ENCODE data around the gene PMM1.

Gene PMM1

DNA sequence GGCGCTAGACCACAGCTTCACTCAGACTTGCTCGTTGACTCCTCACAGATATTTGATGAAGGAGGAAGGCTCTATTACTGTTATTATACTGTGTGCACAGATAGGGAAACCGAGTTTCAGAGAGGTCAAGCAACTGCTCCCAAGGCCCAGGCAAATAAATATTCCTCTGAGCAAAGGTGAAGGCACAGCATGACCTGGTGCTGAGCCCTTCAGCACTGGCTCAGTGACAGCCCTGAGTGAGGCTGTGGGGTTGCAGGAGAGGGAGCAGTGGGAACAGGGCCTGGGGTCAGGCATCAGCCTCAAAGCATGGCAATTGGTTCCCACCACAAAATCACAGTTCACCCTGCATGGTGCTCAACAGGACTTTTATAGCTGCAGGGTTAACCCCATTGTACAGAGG is 52.4 kb downstream of the PMM1 start:
- DNase-seq (ENCODE audit: low read depth), result no peak

DNA sequence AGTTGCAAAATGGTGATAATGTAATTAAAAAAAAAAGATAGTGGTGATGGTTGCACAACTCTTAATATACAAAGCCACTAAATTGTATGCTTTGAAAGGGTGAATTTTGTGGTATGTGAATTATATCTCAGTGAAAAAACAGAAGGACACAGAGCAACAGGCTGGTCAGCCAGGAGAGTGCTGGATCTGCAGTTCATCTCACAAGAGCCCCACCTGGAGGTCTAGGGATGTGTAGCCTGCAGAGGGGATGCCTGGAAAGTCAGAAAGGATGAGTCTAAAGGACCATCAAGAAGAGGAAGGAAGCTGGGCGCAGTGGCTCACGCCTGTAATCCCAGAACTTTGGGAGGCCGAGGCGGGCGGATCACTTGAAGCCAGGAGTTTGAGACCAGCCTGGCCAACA is 54.4 kb downstream of the PMM1 start:
- no peak for DNase-seq (ENCODE audit: low read depth)

DNA sequence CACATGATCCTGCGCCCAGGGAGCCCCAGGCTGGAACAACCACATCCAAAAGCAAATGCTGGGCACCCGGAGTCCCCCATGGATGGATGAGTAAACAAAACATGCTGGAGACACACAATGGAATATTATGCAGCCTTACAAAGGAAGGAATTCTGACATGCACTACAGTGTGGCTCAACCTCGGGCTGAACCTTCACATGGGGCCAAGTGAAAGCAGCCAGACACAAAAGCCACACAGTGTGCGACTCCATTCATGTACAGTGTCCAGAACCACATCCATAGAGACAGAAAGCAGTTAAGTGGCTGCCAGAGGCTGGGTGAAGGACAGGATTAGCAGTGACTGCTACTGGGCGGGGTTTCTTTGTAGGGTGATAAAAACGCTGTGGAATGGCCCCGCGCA is 55.4 kb downstream of the PMM1 start:
- no peak for DNase-seq (ENCODE audit: low read depth)

DNA sequence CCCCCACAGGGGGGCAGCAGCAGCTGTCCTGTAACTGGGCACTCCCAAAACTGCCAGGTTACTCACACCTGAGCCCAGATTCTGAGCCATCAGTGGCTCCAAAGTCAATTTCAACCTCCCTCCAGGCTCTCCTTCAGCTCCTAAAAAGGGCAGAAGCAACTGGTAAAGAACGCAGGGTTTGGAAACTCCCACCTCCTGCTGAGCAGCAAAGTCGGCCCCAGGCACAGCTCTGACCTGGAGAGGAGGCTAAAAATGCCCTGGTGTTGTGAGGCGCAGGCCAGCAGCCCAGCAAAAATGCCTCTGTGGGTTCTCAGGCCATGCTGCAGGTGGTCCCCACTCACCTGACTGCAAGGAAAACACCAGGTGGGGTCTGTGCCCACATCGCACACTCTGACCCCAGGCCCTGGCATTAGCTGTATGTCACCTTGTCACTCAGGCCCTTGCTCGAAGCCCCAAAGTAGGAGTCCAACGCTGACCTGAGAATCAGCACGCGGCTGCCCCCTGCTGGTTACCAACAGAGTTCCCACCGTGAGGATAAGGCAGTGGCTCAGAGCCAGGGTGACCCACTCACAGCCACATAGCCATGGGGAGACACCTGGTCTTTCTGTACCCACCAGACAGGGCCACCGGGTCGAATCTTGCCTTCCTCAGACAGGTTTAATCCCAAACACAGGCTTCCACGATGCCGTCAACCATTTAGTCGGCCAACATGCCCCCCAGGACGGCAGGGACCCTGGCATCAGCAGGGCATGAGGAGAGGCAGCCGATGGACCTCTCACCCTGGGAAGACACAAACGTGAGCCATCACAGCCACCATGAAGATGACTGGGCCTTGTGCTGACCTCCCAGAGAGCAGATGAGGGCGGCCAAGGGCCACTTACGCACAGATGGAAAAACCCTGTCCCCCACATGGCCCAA is 56.5 kb downstream of the PMM1 start:
- DNase-seq (ENCODE audit: low read depth), result no peak

DNA sequence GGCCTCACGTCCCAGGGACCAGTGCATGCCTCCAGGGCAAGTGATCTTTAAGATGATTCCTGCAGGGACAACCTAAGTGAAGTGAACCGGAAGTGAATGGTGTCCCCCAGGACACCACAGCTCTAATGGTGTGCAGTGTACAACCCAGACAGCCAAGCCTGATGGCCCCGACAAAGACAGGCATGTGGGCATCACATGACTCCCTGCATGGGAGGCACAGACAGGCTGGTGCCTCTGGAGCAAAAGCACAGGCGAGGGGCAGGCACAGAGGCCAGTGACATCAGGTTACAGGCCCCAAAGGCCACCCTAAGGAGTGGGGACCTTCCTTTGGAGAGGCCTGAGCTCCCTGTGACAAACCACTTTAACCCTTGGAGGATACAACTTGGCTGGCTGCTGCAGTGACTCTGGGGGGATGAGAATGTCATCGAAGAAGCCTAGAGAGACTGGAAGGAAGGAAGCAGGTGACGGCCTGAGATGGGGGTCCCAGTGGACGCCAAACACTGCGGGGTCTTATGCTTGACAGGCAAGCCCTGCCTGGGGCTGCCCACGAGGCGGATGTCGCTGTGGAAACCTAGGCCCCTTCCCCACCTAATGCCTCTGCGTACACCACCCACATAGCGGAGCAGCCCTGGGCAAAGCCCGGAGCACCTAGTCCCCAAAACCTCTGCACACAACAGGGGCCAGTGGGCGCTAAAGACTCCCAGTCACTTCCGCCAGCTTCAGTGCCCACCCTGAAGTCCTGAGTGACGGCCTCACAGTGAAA is 57.7 kb downstream of the PMM1 start:
- no peak for DNase-seq (ENCODE audit: low read depth)

DNA sequence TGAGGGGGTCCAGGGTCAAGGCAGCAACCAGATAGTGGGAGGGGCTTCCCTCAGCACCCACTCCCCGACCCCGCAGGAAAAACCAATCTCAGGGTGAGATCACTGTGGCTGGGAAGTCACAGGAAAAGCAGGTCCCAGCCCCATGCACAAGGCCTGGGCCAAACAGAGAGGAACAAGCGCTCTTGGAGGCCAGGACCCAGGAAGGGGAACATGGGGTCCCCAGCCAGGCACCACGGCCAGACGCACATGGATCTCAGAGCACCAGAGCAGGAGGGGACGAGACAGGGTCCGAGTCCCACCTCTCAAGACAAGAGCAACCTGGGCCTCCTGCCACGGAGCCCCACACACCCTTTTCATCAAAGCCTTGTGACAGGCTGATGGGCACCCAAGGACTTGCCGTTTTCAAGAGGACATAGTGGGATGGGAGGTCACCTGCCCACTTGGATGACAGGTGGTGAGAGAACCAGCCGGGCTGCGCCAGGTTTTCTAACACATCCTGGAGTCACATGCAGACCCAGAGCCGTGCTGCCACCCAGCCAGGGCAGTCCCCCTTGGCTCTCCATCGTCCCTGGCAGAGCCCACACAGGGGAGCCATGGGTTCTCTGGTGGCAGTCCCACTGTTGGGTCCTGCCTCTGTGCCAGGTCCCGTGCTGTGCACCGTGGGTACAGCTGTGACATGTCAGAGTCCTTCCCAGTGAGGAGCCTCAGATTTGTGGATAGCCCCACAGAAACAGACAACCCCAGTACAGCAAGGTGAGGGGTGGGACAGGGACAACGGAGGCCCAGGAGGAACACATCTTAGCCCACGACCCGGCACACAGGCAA is 58.5 kb downstream of the PMM1 start:
- DNase-seq (ENCODE audit: low read depth), result no peak

DNA sequence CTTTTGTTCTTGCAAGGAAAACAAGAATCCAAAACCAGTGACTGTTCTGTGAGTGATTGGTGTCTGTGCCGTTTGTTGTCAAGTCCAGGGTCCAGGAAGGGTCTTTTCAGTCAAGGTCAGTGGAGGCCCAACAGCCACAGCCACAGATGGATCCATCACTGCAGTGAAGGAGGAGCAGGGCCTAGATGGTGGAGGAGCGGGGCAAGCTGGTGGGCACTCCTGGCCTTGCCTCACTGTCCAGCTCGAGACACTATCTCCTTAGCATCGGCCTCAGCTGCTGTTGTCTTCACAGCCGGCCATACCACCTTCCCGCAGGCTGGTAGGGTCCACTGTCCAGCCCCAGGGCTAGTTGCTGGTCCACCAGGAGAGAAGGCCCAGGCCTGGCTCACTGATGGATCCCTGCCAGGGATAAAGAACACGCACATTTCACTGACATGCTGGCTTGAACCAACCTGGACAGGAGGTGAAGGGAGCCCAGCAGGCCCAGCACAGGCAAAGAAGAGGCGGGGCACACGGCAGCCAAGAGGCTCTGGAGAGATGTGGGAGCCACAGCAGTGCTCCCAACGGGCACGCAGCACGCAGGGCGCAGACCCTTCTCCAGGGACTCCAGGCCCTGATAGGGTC is 60.6 kb downstream of the PMM1 start:
- no peak for DNase-seq (ENCODE audit: low read depth)

DNA sequence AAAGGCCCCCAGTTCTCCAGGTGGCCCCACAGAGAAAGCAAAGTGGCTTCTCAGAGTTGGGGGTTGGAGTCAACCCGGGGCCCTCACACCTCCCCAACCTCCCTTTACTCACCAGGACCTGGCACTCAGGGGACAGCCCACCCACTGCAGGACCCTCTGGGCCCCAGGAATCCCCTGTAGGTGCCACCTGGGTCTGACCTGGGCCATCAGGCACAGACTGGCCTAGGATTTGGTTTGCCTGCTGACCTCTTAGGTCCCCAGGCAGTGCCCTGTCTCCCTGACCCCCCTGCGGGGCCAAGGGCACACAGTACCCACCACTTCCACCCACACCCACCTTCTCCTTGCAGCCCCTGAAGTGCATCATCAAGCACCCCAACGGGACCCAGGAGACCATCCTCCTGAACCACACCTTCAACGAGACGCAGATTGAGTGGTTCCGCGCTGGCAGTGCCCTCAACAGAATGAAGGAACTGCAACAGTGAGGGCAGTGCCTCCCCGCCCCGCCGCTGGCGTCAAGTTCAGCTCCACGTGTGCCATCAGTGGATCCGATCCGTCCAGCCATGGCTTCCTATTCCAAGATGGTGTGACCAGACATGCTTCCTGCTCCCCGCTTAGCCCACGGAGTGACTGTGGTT is 61.4 kb downstream of the PMM1 start:
- no peak for DNase-seq (ENCODE audit: low read depth)

Measured in HS-27A (cell line).